ENCODE data around the gene ITPR3.

The ITPR3 gene

GRCh38 chr6:33705268-33705885 lies 84.3 kb downstream of the ITPR3 start:
- DNase-seq (ENCODE audit: extremely low spot score) = no peak
- TF ChIP-seq, protein P1, sequence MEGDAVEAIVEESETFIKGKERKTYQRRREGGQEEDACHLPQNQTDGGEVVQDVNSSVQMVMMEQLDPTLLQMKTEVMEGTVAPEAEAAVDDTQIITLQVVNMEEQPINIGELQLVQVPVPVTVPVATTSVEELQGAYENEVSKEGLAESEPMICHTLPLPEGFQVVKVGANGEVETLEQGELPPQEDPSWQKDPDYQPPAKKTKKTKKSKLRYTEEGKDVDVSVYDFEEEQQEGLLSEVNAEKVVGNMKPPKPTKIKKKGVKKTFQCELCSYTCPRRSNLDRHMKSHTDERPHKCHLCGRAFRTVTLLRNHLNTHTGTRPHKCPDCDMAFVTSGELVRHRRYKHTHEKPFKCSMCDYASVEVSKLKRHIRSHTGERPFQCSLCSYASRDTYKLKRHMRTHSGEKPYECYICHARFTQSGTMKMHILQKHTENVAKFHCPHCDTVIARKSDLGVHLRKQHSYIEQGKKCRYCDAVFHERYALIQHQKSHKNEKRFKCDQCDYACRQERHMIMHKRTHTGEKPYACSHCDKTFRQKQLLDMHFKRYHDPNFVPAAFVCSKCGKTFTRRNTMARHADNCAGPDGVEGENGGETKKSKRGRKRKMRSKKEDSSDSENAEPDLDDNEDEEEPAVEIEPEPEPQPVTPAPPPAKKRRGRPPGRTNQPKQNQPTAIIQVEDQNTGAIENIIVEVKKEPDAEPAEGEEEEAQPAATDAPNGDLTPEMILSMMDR (IDR thresholded peaks at IDR 0.05; ENCODE audit: control extremely low read depth, extremely low read depth, low read depth, missing control alignments) = no peak
- CTCF ChIA-PET = interaction anchor here (1.0 to 10.5 kb wide), 2 partner anchors 32 to 118 kb away, joined by 3 to 231 read pairs; partner anchors contain the start of gene BAK1
- POLR2A ChIA-PET = no interaction called here

DNA sequence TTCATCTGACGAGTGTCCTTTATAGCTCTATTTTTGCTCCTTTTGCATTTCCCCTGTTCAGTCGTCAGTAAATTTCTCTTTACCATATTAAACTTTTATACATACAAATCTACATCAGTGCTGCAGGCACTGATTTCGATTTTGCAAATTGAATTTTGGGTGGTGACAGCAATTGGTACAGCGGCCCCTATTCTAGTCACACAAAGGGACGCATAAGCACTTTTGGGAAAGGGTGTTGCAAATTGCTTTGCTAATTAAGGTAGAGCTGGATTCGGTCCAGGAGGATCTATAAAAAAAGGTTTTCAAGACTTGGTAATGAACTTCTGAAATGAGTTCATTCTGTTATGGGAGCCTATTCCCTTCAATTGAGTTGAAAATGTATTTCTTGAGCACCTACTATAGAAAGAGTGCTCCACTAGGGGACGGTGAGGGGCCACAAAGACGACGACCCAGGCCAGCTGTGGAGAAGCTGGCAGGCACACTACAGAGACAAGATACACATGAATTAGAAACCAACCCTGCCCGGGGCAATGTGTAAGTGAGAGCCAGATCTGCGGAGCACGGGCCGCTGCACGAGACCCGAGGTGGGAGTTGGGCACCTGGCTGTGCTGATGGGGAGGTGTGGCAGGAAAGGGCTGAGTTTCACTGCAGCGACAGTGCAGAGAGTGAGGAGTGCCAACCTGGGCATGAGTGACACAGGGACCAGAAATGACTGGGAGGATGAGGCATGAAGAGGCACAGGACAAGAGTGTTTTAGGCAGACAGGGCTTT lies 85.0 kb downstream of the ITPR3 start:
- no peak for DNase-seq (ENCODE audit: extremely low spot score)
- TF ChIP-seq, protein P1 (IDR thresholded peaks at IDR 0.05; ENCODE audit: control extremely low read depth, extremely low read depth, low read depth, missing control alignments) = no peak
- ChIA-PET CTCF (interaction anchor here (1.0 to 10.5 kb wide), 2 partner anchors 32 to 119 kb away, joined by 3 to 231 read pairs; partner anchors contain the start of gene BAK1), POLR2A (no interaction called here)

- ChIA-PET CTCF (interaction anchor here (1.3 to 10.5 kb wide), 3 partner anchors 17 to 121 kb away, joined by 4 to 231 read pairs (median 4); partner anchors contain the start of gene BAK1), POLR2A (no interaction called here)
- TF ChIP-seq, protein P1 (IDR thresholded peaks at IDR 0.05; ENCODE audit: control extremely low read depth, extremely low read depth, low read depth, missing control alignments) = no peak
- DNase-seq (ENCODE audit: extremely low spot score) = no peak
Observed at GRCh38 chr6:33707771-33708170, 86.6 kb downstream of the ITPR3 start.

- TF ChIP-seq, protein P1 (IDR thresholded peaks at IDR 0.05; ENCODE audit: control extremely low read depth, extremely low read depth, low read depth, missing control alignments) = no peak
- ChIA-PET CTCF (interaction anchor here (1.3 to 10.5 kb wide), 4 partner anchors 7 to 121 kb away, joined by 4 to 231 read pairs (median 33); partner anchors contain the start of gene BAK1), POLR2A (no interaction called here)
- no peak for DNase-seq (ENCODE audit: extremely low spot score)
Observed at GRCh38 chr6:33708516-33709204, 87.5 kb downstream of the ITPR3 start.

DNA sequence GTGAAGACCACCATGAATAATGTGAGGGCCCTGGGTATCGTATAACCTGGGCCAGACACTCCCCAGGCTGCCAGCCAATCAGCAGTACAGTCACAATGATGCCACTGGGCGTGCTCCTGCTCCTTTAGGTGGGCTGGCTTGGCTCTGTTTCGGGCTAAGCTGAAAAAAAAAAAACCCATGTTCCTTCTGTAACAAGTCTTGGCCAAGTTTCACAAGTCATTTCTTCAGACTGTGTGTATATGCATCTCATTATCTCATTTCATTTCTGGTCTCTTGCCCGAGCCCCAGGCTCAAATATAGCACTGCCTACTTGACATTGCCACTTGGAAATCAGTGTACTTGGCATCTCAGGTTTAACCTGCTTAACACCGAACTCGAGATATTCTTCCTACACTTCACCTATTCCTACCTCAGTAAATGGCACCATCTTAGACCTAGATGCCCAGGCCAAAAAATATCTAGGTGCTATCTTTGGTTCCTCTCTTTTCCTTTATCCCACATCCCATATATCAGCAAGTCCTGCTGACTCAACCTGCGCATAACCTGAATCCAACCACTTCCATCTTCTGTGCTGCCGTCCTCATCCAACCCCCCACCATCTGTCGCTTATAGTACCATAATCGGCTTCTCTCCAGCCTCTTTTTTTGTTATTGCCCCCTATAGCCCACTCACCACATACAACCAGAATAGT lies 88.6 kb downstream of the ITPR3 start:
- ChIA-PET CTCF (interaction anchor here (1.7 to 10.5 kb wide), 3 partner anchors 8 to 123 kb away, joined by 4 to 231 read pairs (median 62); partner anchors contain the start of gene BAK1), POLR2A (no interaction called here)
- no peak for DNase-seq (ENCODE audit: extremely low spot score)
- TF ChIP-seq, protein P1 (IDR thresholded peaks at IDR 0.05; ENCODE audit: control extremely low read depth, extremely low read depth, low read depth, missing control alignments) = no peak

Measured in GM10248 (cell line).